ENCODE measurements around the gene CRACR2A.
A peak's percentile ranks its signal among the peaks of the same experiment; 100 is the strongest.

Gene CRACR2A

GRCh38 chr12:3753544-3754284, 805 bp upstream of the CRACR2A start:
- DNase-seq (ENCODE audit: low read depth in 2 of 2), result no peak

- DNase-seq (ENCODE audit: low read depth in 2 of 2), result peak; percentile 33 to 36
Measured at GRCh38 chr12:3752096-3752709, 706 bp downstream of the CRACR2A start.

- DNase-seq (ENCODE audit: low read depth in 2 of 2), result no peak
Measured at GRCh38 chr12:3751151-3752095, 1.5 kb downstream of the CRACR2A start.

- DNase-seq (ENCODE audit: low read depth in 2 of 2), result no peak
Measured at GRCh38 chr12:3750616-3751015, 2.3 kb downstream of the CRACR2A start.

- DNase-seq (ENCODE audit: low read depth in 2 of 2), result no peak
Measured at GRCh38 chr12:3748620-3749019, 4.3 kb downstream of the CRACR2A start.

- no peak for DNase-seq (ENCODE audit: low read depth in 2 of 2)
Measured at GRCh38 chr12:3747976-3748619, 4.8 kb downstream of the CRACR2A start.

- no peak for DNase-seq (ENCODE audit: low read depth in 2 of 2)
Measured at GRCh38 chr12:3747543-3747942, 5.4 kb downstream of the CRACR2A start.

- no peak for DNase-seq (ENCODE audit: low read depth in 2 of 2)
Measured at GRCh38 chr12:3746758-3747157, 6.2 kb downstream of the CRACR2A start.

GRCh38 chr12:3745152-3745551, 7.8 kb downstream of the CRACR2A start:
- no peak for DNase-seq (ENCODE audit: low read depth in 2 of 2)

GRCh38 chr12:3744229-3744901, 8.5 kb downstream of the CRACR2A start:
- DNase-seq (ENCODE audit: low read depth in 2 of 2), result no peak

- DNase-seq (ENCODE audit: low read depth in 2 of 2), result no peak
Measured at GRCh38 chr12:3743803-3744202, 9.1 kb downstream of the CRACR2A start.

- no peak for DNase-seq (ENCODE audit: low read depth in 2 of 2)
Measured at GRCh38 chr12:3741882-3742672, 10.8 kb downstream of the CRACR2A start.

GRCh38 chr12:3740480-3741231, 12.3 kb downstream of the CRACR2A start:
- no peak for DNase-seq (ENCODE audit: low read depth in 2 of 2)

GRCh38 chr12:3735432-3735831, 17.5 kb downstream of the CRACR2A start:
- no peak for DNase-seq (ENCODE audit: low read depth in 2 of 2)

GRCh38 chr12:3732901-3733300, 20.0 kb downstream of the CRACR2A start:
- no peak for DNase-seq (ENCODE audit: low read depth in 2 of 2)

- DNase-seq (ENCODE audit: low read depth in 2 of 2), result no peak
Measured at GRCh38 chr12:3730111-3730510, 22.8 kb downstream of the CRACR2A start.

- DNase-seq (ENCODE audit: low read depth in 2 of 2), result no peak
Measured at GRCh38 chr12:3728686-3729085, 24.2 kb downstream of the CRACR2A start.

GRCh38 chr12:3727877-3728632, 24.9 kb downstream of the CRACR2A start:
- DNase-seq (ENCODE audit: low read depth in 2 of 2), result peak in 1 of 2 donors; percentile 12

- no peak for DNase-seq (ENCODE audit: low read depth in 2 of 2)
Measured at GRCh38 chr12:3727354-3727753, 25.6 kb downstream of the CRACR2A start.

Measured in activated CD8-positive, alpha-beta memory T cell treated with anti-CD3 and anti-CD28 coated beads for 4 hours (primary cell).